Measurements from ENCODE around the gene KYNU.
"Not testable (repeated sequence)": the region's sequence is repeated elsewhere in the genome, so short reads cannot be mapped to it uniquely, and the experiment has no call there.

The KYNU gene

GRCh38 chr2:142880279-142880678 is 2.8 kb downstream of the KYNU start:
- Histone ChIP-seq H3K27me3 (ENCODE audit: control insufficient read depth, insufficient read depth, low read length) (no peaks in the 10 kb centered on the region), H3K4me1 (ENCODE audit: control insufficient read depth, insufficient read depth, low read length) (no peaks in the 10 kb centered on the region), H3K36me3 (ENCODE audit: control insufficient read depth, insufficient read depth, low read length) (no peaks in the 10 kb centered on the region), H3K4me3 (ENCODE audit: low read length) (no peak overlapping the region), H3K9me3 (ENCODE audit: control insufficient read depth, insufficient read depth, low read length) (no peaks in the 10 kb centered on the region), H3K27ac (ENCODE audit: low read length) (no peak overlapping the region)
- no peak for DNase-seq (ENCODE audit: low read depth, low spot score)

GRCh38 chr2:142881619-142882018 is 4.2 kb downstream of the KYNU start:
- WGBS (ENCODE audit: insufficient coverage, insufficient read length), result no CpG with 5 or more reads among the region's 3 CpGs
- Histone ChIP-seq H3K9me3 (ENCODE audit: control insufficient read depth, insufficient read depth, low read length) (no peaks in the 10 kb centered on the region), H3K4me3 (ENCODE audit: low read length) (no peak overlapping the region), H3K36me3 (ENCODE audit: control insufficient read depth, insufficient read depth, low read length) (no peaks in the 10 kb centered on the region), H3K4me1 (ENCODE audit: control insufficient read depth, insufficient read depth, low read length) (no peaks in the 10 kb centered on the region), H3K27ac (ENCODE audit: low read length) (no peak overlapping the region), H3K27me3 (ENCODE audit: control insufficient read depth, insufficient read depth, low read length) (no peaks in the 10 kb centered on the region)
- no peak for DNase-seq (ENCODE audit: low read depth, low spot score)

- H3K36me3 ChIP-seq (ENCODE audit: control insufficient read depth, insufficient read depth, low read length); H3K4me1 ChIP-seq (ENCODE audit: control insufficient read depth, insufficient read depth, low read length); H3K27me3 ChIP-seq (ENCODE audit: control insufficient read depth, insufficient read depth, low read length); H3K27ac ChIP-seq (ENCODE audit: low read length); H3K9me3 ChIP-seq (ENCODE audit: control insufficient read depth, insufficient read depth, low read length); H3K4me3 ChIP-seq (ENCODE audit: low read length); DNase-seq (ENCODE audit: low read depth, low spot score): not testable (repeated sequence)
- no CpG with 5 or more reads among the region's 3 CpGs for WGBS (ENCODE audit: insufficient coverage, insufficient read length)
Observed at GRCh38 chr2:142882500-142882899, 5.0 kb downstream of the KYNU start.

GRCh38 chr2:142883526-142883925 is 6.1 kb downstream of the KYNU start:
- DNase-seq (ENCODE audit: low read depth, low spot score), result no peak
- no peak overlapping the region for H3K4me3 ChIP-seq (ENCODE audit: low read length)
- H3K9me3 ChIP-seq (ENCODE audit: control insufficient read depth, insufficient read depth, low read length), result no peaks in the 10 kb centered on the region
- H3K27ac ChIP-seq (ENCODE audit: low read length), result no peak overlapping the region
- no peaks in the 10 kb centered on the region for H3K27me3 ChIP-seq (ENCODE audit: control insufficient read depth, insufficient read depth, low read length)
- no peaks in the 10 kb centered on the region for H3K4me1 ChIP-seq (ENCODE audit: control insufficient read depth, insufficient read depth, low read length)
- no peaks in the 10 kb centered on the region for H3K36me3 ChIP-seq (ENCODE audit: control insufficient read depth, insufficient read depth, low read length)

- Histone ChIP-seq H3K36me3 (ENCODE audit: control insufficient read depth, insufficient read depth, low read length) (no peaks in the 10 kb centered on the region), H3K9me3 (ENCODE audit: control insufficient read depth, insufficient read depth, low read length) (no peaks in the 10 kb centered on the region), H3K27me3 (ENCODE audit: control insufficient read depth, insufficient read depth, low read length) (no peaks in the 10 kb centered on the region), H3K4me1 (ENCODE audit: control insufficient read depth, insufficient read depth, low read length) (no peaks in the 10 kb centered on the region), H3K27ac (ENCODE audit: low read length) (no peak overlapping the region), H3K4me3 (ENCODE audit: low read length) (no peak overlapping the region)
- DNase-seq (ENCODE audit: low read depth, low spot score), result no peak
Observed at GRCh38 chr2:142885543-142885942, 8.1 kb downstream of the KYNU start.

- Histone ChIP-seq H3K9me3 (ENCODE audit: control insufficient read depth, insufficient read depth, low read length) (no peaks in the 10 kb centered on the region), H3K27me3 (ENCODE audit: control insufficient read depth, insufficient read depth, low read length) (no peaks in the 10 kb centered on the region), H3K36me3 (ENCODE audit: control insufficient read depth, insufficient read depth, low read length) (no peaks in the 10 kb centered on the region), H3K27ac (ENCODE audit: low read length) (no peak overlapping the region), H3K4me1 (ENCODE audit: control insufficient read depth, insufficient read depth, low read length) (no peaks in the 10 kb centered on the region), H3K4me3 (ENCODE audit: low read length) (no peak overlapping the region)
- no CpG with 5 or more reads among the region's 2 CpGs for WGBS (ENCODE audit: insufficient coverage, insufficient read length)
- DNase-seq (ENCODE audit: low read depth, low spot score), result no peak
Observed at GRCh38 chr2:142892715-142893114, 15.3 kb downstream of the KYNU start.

DNA sequence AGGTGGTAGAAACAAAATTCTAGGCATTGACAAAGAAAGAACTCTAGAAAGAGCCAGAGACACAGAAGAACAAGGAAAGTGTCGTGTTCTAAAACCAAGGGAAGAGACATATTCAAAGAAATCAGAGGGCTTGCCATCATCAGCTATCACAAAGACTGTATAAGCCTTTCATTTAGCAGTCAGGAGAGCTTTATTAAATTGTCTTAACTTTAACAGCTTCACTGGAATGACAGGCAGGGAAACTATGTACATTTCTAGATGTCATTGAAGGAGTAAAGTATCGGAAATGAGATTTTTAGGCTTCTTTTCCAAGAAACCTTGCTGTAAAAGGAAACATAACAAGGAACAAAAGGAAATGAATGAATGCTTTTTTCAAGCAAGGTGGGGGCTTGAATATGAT is 15.8 kb downstream of the KYNU start:
- H3K4me1 ChIP-seq (ENCODE audit: control insufficient read depth, insufficient read depth, low read length), result no peaks in the 10 kb centered on the region
- H3K36me3 ChIP-seq (ENCODE audit: control insufficient read depth, insufficient read depth, low read length), result no peaks in the 10 kb centered on the region
- H3K27ac ChIP-seq (ENCODE audit: low read length), result no peak overlapping the region
- no peaks in the 10 kb centered on the region for H3K9me3 ChIP-seq (ENCODE audit: control insufficient read depth, insufficient read depth, low read length)
- H3K27me3 ChIP-seq (ENCODE audit: control insufficient read depth, insufficient read depth, low read length), result no peaks in the 10 kb centered on the region
- no CpG with 5 or more reads among the region's 2 CpGs for WGBS (ENCODE audit: insufficient coverage, insufficient read length)
- DNase-seq (ENCODE audit: low read depth, low spot score), result no peak
- H3K4me3 ChIP-seq (ENCODE audit: low read length), result no peak overlapping the region

DNA sequence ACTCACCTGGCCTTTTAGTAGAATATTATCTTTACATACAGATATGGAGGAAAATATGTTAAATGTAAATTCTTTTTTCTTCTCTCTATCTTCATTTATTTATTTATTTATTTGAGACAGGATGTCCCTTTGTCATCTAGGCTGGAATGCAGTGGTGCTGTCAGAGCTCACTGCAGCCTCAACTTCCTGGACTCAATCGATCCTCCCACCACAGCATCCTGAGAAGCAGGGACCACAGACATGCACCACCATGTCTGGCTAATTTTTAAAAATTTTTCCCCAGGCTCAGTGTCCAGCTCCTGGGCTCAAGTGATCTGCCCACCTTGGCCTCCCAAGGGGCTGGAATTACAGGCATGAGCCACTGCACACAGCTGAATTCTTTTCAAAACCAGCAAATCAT is 20.3 kb downstream of the KYNU start:
- no peak for DNase-seq (ENCODE audit: low read depth, low spot score)
- no peaks in the 10 kb centered on the region for H3K36me3 ChIP-seq (ENCODE audit: control insufficient read depth, insufficient read depth, low read length)
- H3K27me3 ChIP-seq (ENCODE audit: control insufficient read depth, insufficient read depth, low read length), result no peaks in the 10 kb centered on the region
- H3K9me3 ChIP-seq (ENCODE audit: control insufficient read depth, insufficient read depth, low read length), result no peaks in the 10 kb centered on the region
- no peak overlapping the region for H3K4me3 ChIP-seq (ENCODE audit: low read length)
- no peak overlapping the region for H3K27ac ChIP-seq (ENCODE audit: low read length)
- no peaks in the 10 kb centered on the region for H3K4me1 ChIP-seq (ENCODE audit: control insufficient read depth, insufficient read depth, low read length)
- WGBS (ENCODE audit: insufficient coverage, insufficient read length), result no CpG with 5 or more reads among the region's 1 CpG

DNA sequence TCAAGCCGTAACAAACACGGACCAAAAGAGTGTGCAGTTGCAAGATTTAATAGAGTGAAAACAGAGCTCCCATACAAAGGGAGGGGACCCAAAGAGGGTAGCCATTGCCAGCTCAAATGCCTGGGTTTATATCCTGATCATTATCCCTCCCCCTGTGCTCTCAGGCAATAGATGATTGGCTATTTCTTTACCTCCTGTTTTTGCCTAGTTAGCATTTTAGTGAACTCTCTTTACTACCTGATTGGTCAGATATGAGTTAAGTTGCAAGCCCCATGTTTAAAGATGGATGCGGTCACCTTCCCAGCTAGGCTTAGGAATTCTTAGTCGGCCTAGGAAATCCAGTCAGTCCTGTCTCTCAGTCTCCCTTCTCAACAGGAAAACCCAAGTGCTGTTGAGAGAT is 22.9 kb downstream of the KYNU start:
- not testable (repeated sequence) for H3K27ac ChIP-seq (ENCODE audit: low read length); H3K27me3 ChIP-seq (ENCODE audit: control insufficient read depth, insufficient read depth, low read length); H3K4me3 ChIP-seq (ENCODE audit: low read length); H3K4me1 ChIP-seq (ENCODE audit: control insufficient read depth, insufficient read depth, low read length); H3K36me3 ChIP-seq (ENCODE audit: control insufficient read depth, insufficient read depth, low read length); DNase-seq (ENCODE audit: low read depth, low spot score); H3K9me3 ChIP-seq (ENCODE audit: control insufficient read depth, insufficient read depth, low read length)
- whole genome bisulfite sequencing (ENCODE audit: insufficient coverage, insufficient read length), result no CpG with 5 or more reads among the region's 4 CpGs

DNA sequence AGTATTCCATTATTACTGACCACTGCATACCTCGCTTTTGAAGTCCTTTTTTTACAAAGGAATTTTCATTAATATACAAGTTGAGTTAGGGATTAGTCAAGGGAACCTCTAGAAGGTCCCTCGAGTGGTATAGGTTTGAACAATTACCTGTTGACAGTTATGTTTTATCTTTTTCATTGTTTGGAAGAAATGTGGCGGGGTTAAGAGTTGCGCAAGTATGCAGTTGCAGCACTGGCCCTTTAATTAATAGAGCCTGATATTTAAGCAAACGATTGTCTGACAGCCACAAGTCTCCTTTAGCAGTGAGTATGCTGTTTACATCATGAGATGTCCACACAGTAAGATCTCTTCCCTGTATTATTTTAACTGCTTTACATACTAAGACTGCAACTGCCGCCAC is 24.3 kb downstream of the KYNU start:
- no CpG with 5 or more reads among the region's 6 CpGs for WGBS (ENCODE audit: insufficient coverage, insufficient read length)
- no peak for DNase-seq (ENCODE audit: low read depth, low spot score)
- H3K27ac ChIP-seq (ENCODE audit: low read length), result no peak overlapping the region
- no peaks in the 10 kb centered on the region for H3K27me3 ChIP-seq (ENCODE audit: control insufficient read depth, insufficient read depth, low read length)
- H3K9me3 ChIP-seq (ENCODE audit: control insufficient read depth, insufficient read depth, low read length), result no peaks in the 10 kb centered on the region
- no peaks in the 10 kb centered on the region for H3K36me3 ChIP-seq (ENCODE audit: control insufficient read depth, insufficient read depth, low read length)
- no peaks in the 10 kb centered on the region for H3K4me1 ChIP-seq (ENCODE audit: control insufficient read depth, insufficient read depth, low read length)
- H3K4me3 ChIP-seq (ENCODE audit: low read length), result no peak overlapping the region

GRCh38 chr2:142903726-142904125 is 26.3 kb downstream of the KYNU start:
- H3K4me3 ChIP-seq (ENCODE audit: low read length); H3K9me3 ChIP-seq (ENCODE audit: control insufficient read depth, insufficient read depth, low read length); DNase-seq (ENCODE audit: low read depth, low spot score); H3K36me3 ChIP-seq (ENCODE audit: control insufficient read depth, insufficient read depth, low read length); H3K27me3 ChIP-seq (ENCODE audit: control insufficient read depth, insufficient read depth, low read length); H3K4me1 ChIP-seq (ENCODE audit: control insufficient read depth, insufficient read depth, low read length); H3K27ac ChIP-seq (ENCODE audit: low read length): not testable (repeated sequence)
- WGBS (ENCODE audit: insufficient coverage, insufficient read length), result no CpG with 5 or more reads among the region's 7 CpGs

GRCh38 chr2:142907653-142908052 is 30.2 kb downstream of the KYNU start:
- Histone ChIP-seq H3K4me3 (ENCODE audit: low read length) (no peak overlapping the region), H3K4me1 (ENCODE audit: control insufficient read depth, insufficient read depth, low read length) (no peaks in the 10 kb centered on the region), H3K27ac (ENCODE audit: low read length) (no peak overlapping the region), H3K36me3 (ENCODE audit: control insufficient read depth, insufficient read depth, low read length) (no peaks in the 10 kb centered on the region), H3K27me3 (ENCODE audit: control insufficient read depth, insufficient read depth, low read length) (no peaks in the 10 kb centered on the region), H3K9me3 (ENCODE audit: control insufficient read depth, insufficient read depth, low read length) (no peaks in the 10 kb centered on the region)
- no peak for DNase-seq (ENCODE audit: low read depth, low spot score)
- WGBS (ENCODE audit: insufficient coverage, insufficient read length), result no CpG with 5 or more reads among the region's 2 CpGs
